ENCODE results near the gene KRT1. TPM values are rescaled to one million over a fixed set of nuclear protein-coding genes. Genes with fewer than 3 reads are reported as not detected.
"Not testable (repeated sequence)": the region's sequence is repeated elsewhere in the genome, so short reads cannot be mapped to it uniquely, and the experiment has no call there.

Gene KRT1
- total RNA-seq, 2 experiments from 2014 or later = not detected

- Mint-ChIP-seq H3K4me1 (ENCODE audit: low read depth) (peaks cover 3% of the 10 kb centered on the region), H3K4me3 (peak overlapping the region; percentile 32), H3K27me3 (peaks cover 36% of the 10 kb centered on the region), H3K36me3 (no peaks in the 10 kb centered on the region), H3K9me3 (peaks cover 2% of the 10 kb centered on the region), H3K27ac (no peak overlapping the region)
- intact Hi-C loops (cut with micrococcal nuclease) = no loop called here
- ChIA-PET CTCF (no interaction called here), POLR2A (no interaction called here)
- peak; percentile 22 for DNase-seq
These were observed 34.0 kb upstream of the KRT1 start for GRCh38 chr12:52713960-52714886.

- DNase-seq; H3K36me3 Mint-ChIP-seq; H3K4me3 Mint-ChIP-seq; CTCF ChIA-PET; POLR2A ChIA-PET; intact Hi-C loops (cut with micrococcal nuclease); H3K9me3 Mint-ChIP-seq; H3K27ac Mint-ChIP-seq; H3K4me1 Mint-ChIP-seq (ENCODE audit: low read depth): not testable (repeated sequence)
- peaks cover 36% of the 10 kb centered on the region for H3K27me3 Mint-ChIP-seq
These were observed 31.9 kb upstream of the KRT1 start for GRCh38 chr12:52712122-52712521.

DNA sequence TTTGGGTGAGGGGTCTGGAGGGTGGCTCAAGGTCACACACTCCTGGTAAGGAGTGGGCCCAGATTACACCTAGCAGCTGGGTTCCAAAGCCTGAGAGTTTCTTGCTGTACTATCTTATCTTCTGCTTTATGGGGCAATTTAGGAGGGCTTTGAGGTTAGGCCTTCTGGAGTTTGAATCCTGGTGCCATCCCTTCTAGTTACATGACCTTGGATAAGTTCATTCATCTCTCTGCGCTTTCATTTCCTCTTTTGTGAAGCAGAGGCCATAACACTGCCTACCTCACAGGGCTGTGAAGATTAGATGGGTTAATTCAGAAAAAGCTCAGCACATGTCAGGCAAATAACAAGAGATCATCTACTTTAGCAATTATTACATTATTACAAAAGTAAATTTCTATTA is 30.5 kb upstream of the KRT1 start:
- ChIA-PET POLR2A (no interaction called here), CTCF (no interaction called here)
- no peak for DNase-seq
- Mint-ChIP-seq H3K36me3 (no peaks in the 10 kb centered on the region), H3K27me3 (peaks cover 29% of the 10 kb centered on the region), H3K27ac (no peak overlapping the region), H3K4me3 (no peak overlapping the region), H3K4me1 (ENCODE audit: low read depth) (peaks cover 6% of the 10 kb centered on the region), H3K9me3 (peaks cover 2% of the 10 kb centered on the region)
- intact Hi-C loops (cut with micrococcal nuclease) = no loop called here

DNA sequence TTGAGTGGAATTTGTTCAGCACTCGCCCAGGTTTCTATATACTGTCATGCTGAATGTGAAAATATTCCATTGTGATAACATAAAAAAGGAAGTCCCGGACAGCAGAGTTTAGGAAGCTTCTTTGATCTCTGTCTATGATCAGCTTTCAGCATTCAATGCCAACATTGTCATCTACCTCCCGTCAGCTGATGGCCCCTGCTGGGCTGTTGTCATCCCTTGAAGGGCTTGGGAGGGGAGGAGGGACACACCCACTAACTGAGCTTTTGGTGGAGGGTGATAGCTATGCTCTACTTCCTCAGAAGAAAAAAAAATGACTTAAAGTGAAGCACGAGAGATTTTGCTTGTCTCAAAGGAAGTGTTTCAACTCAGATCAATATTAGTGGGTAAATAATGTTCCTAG is 27.8 kb upstream of the KRT1 start:
- no peak overlapping the region for H3K4me3 Mint-ChIP-seq
- no peak for DNase-seq
- no peaks in the 10 kb centered on the region for H3K36me3 Mint-ChIP-seq
- H3K27me3 Mint-ChIP-seq = peaks cover 15% of the 10 kb centered on the region
- no peak overlapping the region for H3K27ac Mint-ChIP-seq
- H3K9me3 Mint-ChIP-seq = peaks cover 2% of the 10 kb centered on the region
- peaks cover 3% of the 10 kb centered on the region for H3K4me1 Mint-ChIP-seq (ENCODE audit: low read depth)
- intact Hi-C loops (cut with micrococcal nuclease) = no loop called here
- CTCF ChIA-PET = interaction anchor here (0.6 to 1.2 kb wide), 2 partner anchors 61 to 162 kb away, joined by 3 read pairs; no protein-coding TSS in a partner anchor
- POLR2A ChIA-PET = no interaction called here

DNA sequence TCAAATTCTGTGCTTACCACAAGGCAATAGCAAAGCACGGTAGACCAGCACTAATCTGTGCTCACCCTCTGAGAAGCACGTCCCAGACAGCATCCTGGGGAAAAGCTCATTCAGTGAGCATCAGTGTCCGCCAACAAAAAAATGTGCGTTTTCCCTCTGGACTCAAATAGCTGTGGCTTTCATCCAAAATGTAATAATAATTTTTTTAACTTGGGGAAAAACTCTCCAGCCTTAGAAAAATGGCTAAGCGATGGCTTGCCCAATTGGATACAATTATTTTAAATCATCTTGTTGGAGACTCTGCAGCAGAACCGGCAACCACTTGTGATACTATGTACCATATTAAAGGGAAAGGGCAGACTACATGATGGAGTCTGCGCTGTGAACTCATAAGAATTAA is 24.3 kb upstream of the KRT1 start:
- peaks cover 3% of the 10 kb centered on the region for H3K4me1 Mint-ChIP-seq (ENCODE audit: low read depth)
- intact Hi-C loops (cut with micrococcal nuclease) = no loop called here
- no peak overlapping the region for H3K27ac Mint-ChIP-seq
- ChIA-PET POLR2A (no interaction called here), CTCF (no interaction called here)
- no peak for DNase-seq
- H3K36me3 Mint-ChIP-seq = no peaks in the 10 kb centered on the region
- H3K4me3 Mint-ChIP-seq = no peak overlapping the region
- H3K9me3 Mint-ChIP-seq = no peaks in the 10 kb centered on the region
- H3K27me3 Mint-ChIP-seq = peaks cover 15% of the 10 kb centered on the region

- Mint-ChIP-seq H3K9me3 (no peaks in the 10 kb centered on the region), H3K27me3 (peaks cover 15% of the 10 kb centered on the region), H3K27ac (no peak overlapping the region), H3K36me3 (no peaks in the 10 kb centered on the region), H3K4me3 (no peak overlapping the region), H3K4me1 (ENCODE audit: low read depth) (peaks cover 3% of the 10 kb centered on the region)
- intact Hi-C loops (cut with micrococcal nuclease) = no loop called here
- ChIA-PET POLR2A (no interaction called here), CTCF (no interaction called here)
- no peak for DNase-seq
These were observed 23.7 kb upstream of the KRT1 start for GRCh38 chr12:52703878-52704277.

DNA sequence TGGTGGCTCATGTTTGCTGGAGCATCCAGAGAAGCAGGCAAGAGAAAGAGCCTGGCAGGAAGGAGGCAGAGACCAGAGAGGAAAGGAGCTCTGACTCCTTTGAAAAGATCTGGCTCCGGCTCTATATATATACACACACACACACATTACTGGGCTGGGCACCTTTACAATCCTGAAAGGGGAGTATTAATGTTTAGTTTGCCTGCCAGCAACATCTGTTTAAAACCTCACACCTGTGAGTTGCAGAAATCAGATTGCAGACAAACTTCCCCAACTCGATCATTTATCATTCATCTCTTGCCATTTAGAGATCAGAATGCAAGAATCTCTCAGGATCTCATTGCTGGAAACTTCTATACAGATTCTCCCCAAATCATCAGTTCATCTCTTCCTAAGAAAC is 23.2 kb upstream of the KRT1 start, which contains the start of gene KRT77:
Gene KRT77 (minus strand): TSS at position 101 of the 400 bp plus-strand sequence. CDS start 90 bp downstream, at position 11.
- intact Hi-C loops (cut with micrococcal nuclease) = no loop called here
- DNase-seq = no peak
- ChIA-PET POLR2A (no interaction called here), CTCF (no interaction called here)
- H3K4me1 Mint-ChIP-seq (ENCODE audit: low read depth) = peaks cover 3% of the 10 kb centered on the region
- no peak within 1 kb of the TSS for H3K27ac Mint-ChIP-seq
- no peak within 1 kb of the TSS for H3K4me3 Mint-ChIP-seq
- H3K9me3 Mint-ChIP-seq = no peaks in the 10 kb centered on the region
- no peaks in the 10 kb centered on the region for H3K36me3 Mint-ChIP-seq
- peaks cover 15% of the 10 kb centered on the region for H3K27me3 Mint-ChIP-seq

GRCh38 chr12:52702338-52702737 is 22.1 kb upstream of the KRT1 start:
- Mint-ChIP-seq H3K27me3 (peaks cover 15% of the 10 kb centered on the region), H3K9me3 (no peaks in the 10 kb centered on the region), H3K4me3 (no peak overlapping the region), H3K36me3 (no peaks in the 10 kb centered on the region), H3K4me1 (ENCODE audit: low read depth) (no peaks in the 10 kb centered on the region), H3K27ac (no peak overlapping the region)
- intact Hi-C loops (cut with micrococcal nuclease) = no loop called here
- ChIA-PET CTCF (no interaction called here), POLR2A (no interaction called here)
- DNase-seq = no peak

DNA sequence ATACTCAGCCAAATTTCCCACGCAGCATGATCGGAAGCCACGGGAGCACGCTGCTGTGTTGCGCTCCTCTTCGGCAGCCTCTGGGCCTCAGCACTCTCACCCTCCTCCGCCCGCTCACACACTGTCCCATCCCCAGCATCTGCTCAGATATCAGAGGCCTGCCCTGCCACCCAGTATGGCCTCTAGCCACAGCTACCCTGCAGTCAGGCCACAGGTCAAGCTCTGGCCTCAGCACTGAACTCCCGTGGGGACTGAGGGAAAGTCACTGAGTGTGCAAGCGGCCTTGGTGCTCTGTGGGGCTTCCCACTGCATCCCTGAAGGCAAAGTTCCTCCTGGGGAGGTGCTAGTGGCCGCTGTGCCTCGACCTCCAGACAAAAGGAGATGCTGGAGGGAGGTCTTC is 21.1 kb upstream of the KRT1 start:
- Mint-ChIP-seq H3K27ac (no peak overlapping the region), H3K36me3 (no peaks in the 10 kb centered on the region)
- intact Hi-C loops (cut with micrococcal nuclease) = no loop called here

GRCh38 chr12:52699960-52700359 is 19.8 kb upstream of the KRT1 start:
- intact Hi-C loops (cut with micrococcal nuclease) = loop anchor here (10.0 kb wide), 1 partner anchor 175 kb away; no protein-coding TSS in a partner anchor
- Mint-ChIP-seq H3K9me3 (no peaks in the 10 kb centered on the region), H3K36me3 (no peaks in the 10 kb centered on the region), H3K27ac (no peak overlapping the region), H3K4me1 (ENCODE audit: low read depth) (no peaks in the 10 kb centered on the region), H3K4me3 (no peak overlapping the region), H3K27me3 (peaks cover 15% of the 10 kb centered on the region)
- ChIA-PET CTCF (no interaction called here), POLR2A (no interaction called here)
- DNase-seq = no peak

More for the DNA sequence above, 21.1 kb upstream of the KRT1 start:
- Mint-ChIP-seq H3K4me3 (no peak overlapping the region), H3K9me3 (no peaks in the 10 kb centered on the region), H3K4me1 (ENCODE audit: low read depth) (no peaks in the 10 kb centered on the region), H3K27me3 (peaks cover 15% of the 10 kb centered on the region)
- no peak for DNase-seq
- CTCF ChIA-PET = no interaction called here
- POLR2A ChIA-PET = no interaction called here

GRCh38 chr12:52699373-52699772 is 19.2 kb upstream of the KRT1 start:
- intact Hi-C loops (cut with micrococcal nuclease) = loop anchor here (10.0 kb wide), 1 partner anchor 175 kb away; no protein-coding TSS in a partner anchor
- ChIA-PET POLR2A (no interaction called here), CTCF (no interaction called here)
- no peak overlapping the region for H3K27ac Mint-ChIP-seq
- no peaks in the 10 kb centered on the region for H3K4me1 Mint-ChIP-seq (ENCODE audit: low read depth)
- no peaks in the 10 kb centered on the region for H3K36me3 Mint-ChIP-seq
- no peak for DNase-seq
- H3K4me3 Mint-ChIP-seq = no peak overlapping the region
- no peaks in the 10 kb centered on the region for H3K9me3 Mint-ChIP-seq
- peaks cover 15% of the 10 kb centered on the region for H3K27me3 Mint-ChIP-seq

- Mint-ChIP-seq H3K27ac (no peak overlapping the region), H3K4me1 (ENCODE audit: low read depth) (no peaks in the 10 kb centered on the region), H3K9me3 (no peaks in the 10 kb centered on the region), H3K4me3 (no peak overlapping the region), H3K27me3 (peaks cover 15% of the 10 kb centered on the region), H3K36me3 (no peaks in the 10 kb centered on the region)
- no peak for DNase-seq
- ChIA-PET CTCF (no interaction called here), POLR2A (no interaction called here)
- intact Hi-C loops (cut with micrococcal nuclease) = loop anchor here (10.0 kb wide), 1 partner anchor 176 kb away; no protein-coding TSS in a partner anchor
These were observed 18.6 kb upstream of the KRT1 start for GRCh38 chr12:52698651-52699340.

Measured in activated CD4-positive, alpha-beta memory T cell treated with anti-CD3 and anti-CD28 coated beads for 36 hours (primary cell).